DND-41 (cell line): ENCODE data around the gene BCAN.

ENCODE experiments used
- ATAC-seq: fragments of 200-7000 bp; cut with Tn5 transposase; 3 replicates; pipeline ENCODE4 v1.9.1; 2021; ENCODE audit warnings: low read depth; ENCODE audit not compliant: insufficient read depth
- DNase-seq: peaks from one replicate; pipeline ENCODE4 v3.0.0-alpha.2; 2020
- H2AFZ ChIP-seq: 2 replicates; pipeline ENCODE4 v1.6.0; 2012; ENCODE audit warnings: low read depth, low read length
- H3K27ac ChIP-seq: 2 replicates; pipeline ENCODE4 v1.5.1; 2012; ENCODE audit warnings: low read length, inconsistent platforms
- H3K27me3 ChIP-seq: fragments of 200-600 bp; sonication (generic); 2 replicates; pipeline ENCODE4 v1.6.0; 2012; ENCODE audit warnings: low read length, mild to moderate bottlenecking, inconsistent platforms; ENCODE audit not compliant: insufficient read depth, poor library complexity
- H3K36me3 ChIP-seq: 2 replicates; pipeline ENCODE4 v1.5.1; 2012; ENCODE audit warnings: low read length, inconsistent platforms; ENCODE audit not compliant: insufficient read depth
- H3K4me1 ChIP-seq: 2 replicates; pipeline ENCODE4 v1.5.1; 2012; ENCODE audit warnings: mild to moderate bottlenecking, low read length; ENCODE audit not compliant: insufficient read depth
- H3K4me2 ChIP-seq: 2 replicates; pipeline ENCODE4 v1.6.0; 2012; ENCODE audit warnings: mild to moderate bottlenecking, moderate library complexity, low read length, inconsistent platforms; ENCODE audit not compliant: insufficient read depth
- H3K4me3 ChIP-seq, 2 experiments: fragments of 200-600 bp in 1 of 2; shearing (Covaris generic) in 1 of 2; 2 replicates each; pipeline ENCODE4 v1.5.1; 2012 to 2016; ENCODE audit warnings: inconsistent platforms in 2 of 2, low read length in 2 of 2, mild to moderate bottlenecking in 2 of 2, low read depth in 1 of 2, moderate library complexity in 1 of 2
- H3K79me2 ChIP-seq: 2 replicates; pipeline ENCODE4 v1.6.0; 2012; ENCODE audit warnings: low read length, inconsistent platforms; ENCODE audit not compliant: insufficient read depth
- H3K9ac ChIP-seq: 2 replicates; pipeline ENCODE4 v1.6.0; 2012; ENCODE audit warnings: low read depth, mild to moderate bottlenecking, inconsistent platforms, low read length, moderate library complexity
- H3K9me3 ChIP-seq: 2 replicates; pipeline ENCODE4 v1.5.1; 2012; ENCODE audit warnings: low read length, moderate library complexity, mild to moderate bottlenecking, inconsistent platforms; ENCODE audit not compliant: insufficient read depth, severe bottlenecking
- H4K20me1 ChIP-seq: 2 replicates; pipeline ENCODE4 v1.6.0; 2012; ENCODE audit warnings: low read length; ENCODE audit not compliant: insufficient read depth
- CTCF ChIP-seq: IDR thresholded peaks from 2 replicates; pipeline ENCODE4 v1.5.1; 2012; ENCODE audit warnings: borderline replicate concordance, low read length, moderate library complexity, mild to moderate bottlenecking; ENCODE audit not compliant: poor library complexity, severe bottlenecking; ENCODE audit errors: extremely low read depth
- EZH2 ChIP-seq: IDR thresholded peaks from 3 replicates; pipeline ENCODE4 v1.6.1; 2012; ENCODE audit warnings: borderline replicate concordance, low read depth, mild to moderate bottlenecking, moderate library complexity, low read length, inconsistent platforms; ENCODE audit not compliant: severe bottlenecking

BCAN gene

DNA sequence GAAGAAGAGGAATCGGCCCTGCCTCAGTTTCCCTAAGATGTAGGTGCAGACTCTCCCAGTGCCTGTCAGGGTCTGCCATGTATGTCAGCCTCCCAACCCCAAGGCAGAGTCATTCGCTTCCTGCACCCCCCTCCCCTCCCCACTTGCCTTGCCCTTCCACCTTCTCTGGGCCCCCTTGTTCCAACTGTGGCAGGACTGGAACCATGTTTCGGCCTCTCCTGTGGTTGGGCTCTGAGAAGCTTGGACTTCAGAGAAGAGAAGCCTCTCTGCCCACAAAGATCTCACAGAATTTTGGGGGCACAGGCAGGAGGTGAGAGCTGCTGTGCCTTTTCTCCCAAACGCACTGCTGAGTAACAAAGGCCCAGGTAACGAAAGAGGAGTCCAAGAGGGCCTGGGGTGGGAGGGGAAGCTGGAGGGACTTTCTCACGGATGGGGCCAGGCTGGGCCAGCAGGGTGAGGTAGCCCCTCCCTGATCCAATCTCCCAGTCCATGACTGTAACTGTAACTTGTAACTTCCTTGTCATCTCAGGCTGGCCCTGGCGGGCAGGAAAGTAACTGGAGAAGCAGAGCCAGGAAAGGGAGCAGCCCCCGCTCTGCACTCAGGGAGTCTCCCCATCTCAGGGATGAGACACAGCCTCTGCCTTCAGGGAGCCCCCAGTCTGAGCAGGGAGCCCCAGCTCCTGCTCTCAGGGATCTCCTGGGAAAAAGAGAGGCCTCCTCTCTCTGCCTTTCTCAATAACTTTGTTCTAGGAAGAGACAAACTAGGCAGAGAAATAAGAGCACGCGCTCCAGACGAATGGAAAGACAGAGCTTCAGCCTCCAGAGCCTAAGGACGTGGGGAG lies 52.2 kb downstream of the BCAN start:
- H3K4me3 ChIP-seq: no peak overlapping the region

GRCh38 chr1:156694690-156694962 lies 52.7 kb downstream of the BCAN start:
- H3K27ac ChIP-seq: no peak overlapping the region

More for the DNA sequence above, 52.2 kb downstream of the BCAN start:
- Histone ChIP-seq H3K9ac (no peak overlapping the region), H3K27ac (no peak overlapping the region), H3K4me2 (no peak overlapping the region), H3K36me3 (no peaks in the 10 kb centered on the region), H4K20me1 (peaks cover 19% of the 10 kb centered on the region), H3K27me3 (peaks cover 48% of the 10 kb centered on the region), H2AFZ (no peak overlapping the region), H3K79me2 (no peaks in the 10 kb centered on the region), H3K9me3 (no peaks in the 10 kb centered on the region), H3K4me1 (peaks cover 12% of the 10 kb centered on the region)
- no peak for ATAC-seq
- DNase-seq: no peak
- TF ChIP-seq EZH2 (no peak), CTCF (no peak)

GRCh38 chr1:156696755-156697154 lies 54.8 kb downstream of the BCAN start:
- Histone ChIP-seq H4K20me1 (peaks cover 8% of the 10 kb centered on the region), H3K4me2 (no peak overlapping the region), H3K9me3 (no peaks in the 10 kb centered on the region), H3K79me2 (no peaks in the 10 kb centered on the region), H3K36me3 (no peaks in the 10 kb centered on the region), H2AFZ (no peak overlapping the region), H3K4me3 (no peak overlapping the region), H3K27me3 (peaks cover 31% of the 10 kb centered on the region), H3K27ac (no peak overlapping the region), H3K9ac (no peak overlapping the region), H3K4me1 (peaks cover 5% of the 10 kb centered on the region)
- DNase-seq (no peak), ATAC-seq (no peak)
- no peak for TF ChIP-seq EZH2
- TF ChIP-seq CTCF: no peak

More at GRCh38 chr1:156694690-156694962, 52.7 kb downstream of the BCAN start:
- Histone ChIP-seq H2AFZ (no peak overlapping the region), H3K9ac (no peak overlapping the region), H3K79me2 (no peaks in the 10 kb centered on the region), H3K36me3 (no peaks in the 10 kb centered on the region), H3K4me3 (no peak overlapping the region), H3K9me3 (no peaks in the 10 kb centered on the region), H3K27me3 (peaks cover 50% of the 10 kb centered on the region), H3K4me2 (no peak overlapping the region), H3K4me1 (peaks cover 7% of the 10 kb centered on the region), H4K20me1 (peaks cover 19% of the 10 kb centered on the region)
- no peak for DNase-seq
- no peak for ATAC-seq
- TF ChIP-seq EZH2: no peak
- no peak for TF ChIP-seq CTCF
